ENCODE measurements around the gene HOXD4.
A peak's percentile ranks its signal among the peaks of the same experiment; 100 is the strongest.

HOXD4 gene

GRCh38 chr2:176124947-176125771 lies 26.2 kb upstream of the HOXD4 start:
- H3K27ac ChIP-seq: no peak overlapping the region

GRCh38 chr2:176125772-176126054 lies 25.6 kb upstream of the HOXD4 start:
- TF ChIP-seq CTCF (IDR thresholded peaks at IDR 0.05): no peak
- TF ChIP-seq ZFX (IDR thresholded peaks at IDR 0.05; ENCODE audit: borderline replicate concordance): no peak
- H3K27ac ChIP-seq: no peak overlapping the region

More at GRCh38 chr2:176124947-176125771, 26.2 kb upstream of the HOXD4 start:
- no peak for TF ChIP-seq ZFX (IDR thresholded peaks at IDR 0.05; ENCODE audit: borderline replicate concordance)
- TF ChIP-seq CTCF (IDR thresholded peaks at IDR 0.05): no peak

- TF ChIP-seq ZFX (IDR thresholded peaks at IDR 0.05; ENCODE audit: borderline replicate concordance) (no peak), CTCF (IDR thresholded peaks at IDR 0.05) (peak; percentile 72)
- H3K27ac ChIP-seq: no peak overlapping the region
Measured at GRCh38 chr2:176126929-176127773, 24.2 kb upstream of the HOXD4 start.

- no peak overlapping the region for H3K27ac ChIP-seq
Measured at GRCh38 chr2:176127774-176128072, 23.6 kb upstream of the HOXD4 start.

GRCh38 chr2:176128172-176128981 lies 23.0 kb upstream of the HOXD4 start:
- no peak overlapping the region for H3K27ac ChIP-seq
- no peak for TF ChIP-seq CTCF (IDR thresholded peaks at IDR 0.05)
- no peak for TF ChIP-seq ZFX (IDR thresholded peaks at IDR 0.05; ENCODE audit: borderline replicate concordance)

More at GRCh38 chr2:176127774-176128072, 23.6 kb upstream of the HOXD4 start:
- TF ChIP-seq ZFX (IDR thresholded peaks at IDR 0.05; ENCODE audit: borderline replicate concordance) (no peak), CTCF (IDR thresholded peaks at IDR 0.05) (no peak)

- H3K27ac ChIP-seq: no peak within 1 kb of the TSS
- no peak for TF ChIP-seq CTCF (IDR thresholded peaks at IDR 0.05)
- TF ChIP-seq ZFX (IDR thresholded peaks at IDR 0.05; ENCODE audit: borderline replicate concordance): no peak
Measured at GRCh38 chr2:176128982-176129796, 22.2 kb upstream of the HOXD4 start, which contains the start of gene HOXD8. Gene HOXD8 (plus strand): TSS chr2:176129705. CDS start chr2:176130367, 662 bp downstream.
